Measurements from ENCODE around the gene TGM5. TPM values are rescaled to one million over a fixed set of nuclear protein-coding genes. Genes with fewer than 3 reads are reported as not detected.
A peak's percentile ranks its signal among the peaks of the same experiment; 100 is the strongest.

Gene TGM5
- total and polyA plus RNA-seq, 2 experiments from 2014 or later, result not detected

DNA sequence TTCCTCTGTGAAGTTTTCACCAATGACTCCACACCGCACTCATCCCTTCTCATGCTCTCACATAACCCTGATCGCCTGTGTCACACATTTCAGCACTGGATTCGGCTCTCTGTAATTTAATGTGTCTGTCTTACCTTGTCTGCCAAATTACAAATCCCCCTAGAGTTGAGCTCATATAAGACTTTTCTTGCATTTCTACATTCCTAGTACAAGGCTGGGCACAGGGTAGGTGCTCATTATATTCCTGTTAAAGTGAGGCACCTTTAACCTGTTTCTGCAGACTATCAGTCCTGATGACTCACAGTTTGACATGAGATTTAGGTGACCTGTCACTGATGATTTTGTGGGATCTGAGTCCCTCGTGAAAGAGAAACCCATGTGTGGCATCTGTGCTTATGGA is 22.6 kb downstream of the TGM5 start:
- H3K79me2 ChIP-seq (ENCODE audit: insufficient read depth), result no peaks in the 10 kb centered on the region
- no peaks in the 10 kb centered on the region for H4K20me1 ChIP-seq (ENCODE audit: insufficient read depth)
- H3F3A ChIP-seq (ENCODE audit: insufficient read depth), result peaks cover 3% of the 10 kb centered on the region; the same call in 1 of the 2 replicates
- 79 to 80% methylated on average over 4 of the region's 4 CpGs for WGBS, 2 experiments (ENCODE audit: low coverage in 1 of 2, low lambda C conversion rate in 2 of 2, missing lambda C conversion rate in 2 of 2)
- no peak overlapping the region for H3K9ac ChIP-seq
- H3K36me3 ChIP-seq (ENCODE audit: low read depth), result no peaks in the 10 kb centered on the region
- no peak for DNase-seq
- H3K9me3 ChIP-seq (ENCODE audit: low read depth), result no peaks in the 10 kb centered on the region
- no peak overlapping the region for H3K4me3 ChIP-seq
- H3K27me3 ChIP-seq (replicated peaks; ENCODE audit: insufficient read depth), result peaks cover 43% of the 10 kb centered on the region
- H2AFZ ChIP-seq, result no peak overlapping the region
- H3K27ac ChIP-seq, result no peak overlapping the region
- no peak overlapping the region for H3K4me2 ChIP-seq (ENCODE audit: unreplicated experiment)
- in situ Hi-C loops (cut with MboI), result no loop called here
- H3K9me2 ChIP-seq (ENCODE audit: insufficient read depth), result no peaks in the 10 kb centered on the region
- TF ChIP-seq EZH2phosphoT487 (IDR thresholded peaks at IDR 0.05; ENCODE audit: insufficient read depth, low read depth) (no peak), EZH2 (IDR thresholded peaks at IDR 0.05; ENCODE audit: insufficient read depth, poor library complexity, severe bottlenecking) (no peak)
- peaks cover 9% of the 10 kb centered on the region for H3K4me1 ChIP-seq (ENCODE audit: insufficient read depth)

DNA sequence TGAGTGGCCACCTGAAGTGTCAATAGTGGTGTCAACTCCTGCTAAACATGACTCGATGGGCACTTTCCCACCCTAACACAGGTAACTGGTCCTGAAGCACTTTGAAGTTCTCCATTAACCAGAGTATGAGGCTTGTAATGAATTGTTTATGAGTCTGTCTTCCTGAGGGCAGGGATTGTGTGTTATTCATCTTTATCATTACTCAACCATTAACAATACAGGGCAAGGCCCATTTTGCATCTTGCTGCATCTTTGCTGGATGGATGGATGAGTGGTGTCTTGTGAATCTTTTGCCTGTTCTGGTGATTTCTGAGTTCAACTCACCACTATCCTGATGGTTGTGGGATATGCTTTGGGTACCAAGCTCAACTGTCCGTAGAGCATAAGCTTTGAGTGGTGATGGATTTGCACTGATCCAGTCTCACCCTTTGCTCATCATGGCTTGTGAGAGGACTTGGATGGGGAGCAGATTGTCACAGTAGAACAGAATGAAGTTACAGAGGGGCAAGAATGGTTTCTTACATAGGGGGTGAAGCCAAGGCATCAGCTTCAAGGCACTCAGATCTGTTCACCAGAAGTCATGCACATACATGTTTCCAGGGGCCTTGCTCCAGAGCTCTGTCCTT is 23.6 kb downstream of the TGM5 start:
- H3K9ac ChIP-seq, result no peak overlapping the region
- H3K4me3 ChIP-seq, result no peak overlapping the region
- no peaks in the 10 kb centered on the region for H3K79me2 ChIP-seq (ENCODE audit: insufficient read depth)
- H3K4me1 ChIP-seq (ENCODE audit: insufficient read depth), result peaks cover 9% of the 10 kb centered on the region
- no peaks in the 10 kb centered on the region for H4K20me1 ChIP-seq (ENCODE audit: insufficient read depth)
- DNase-seq, result no peak
- TF ChIP-seq EZH2 (IDR thresholded peaks at IDR 0.05; ENCODE audit: insufficient read depth, poor library complexity, severe bottlenecking) (no peak), EZH2phosphoT487 (IDR thresholded peaks at IDR 0.05; ENCODE audit: insufficient read depth, low read depth) (no peak)
- no peaks in the 10 kb centered on the region for H3K36me3 ChIP-seq (ENCODE audit: low read depth)
- no peaks in the 10 kb centered on the region for H3K9me3 ChIP-seq (ENCODE audit: low read depth)
- H3F3A ChIP-seq (ENCODE audit: insufficient read depth), result peaks cover 3% of the 10 kb centered on the region; the same call in 1 of the 2 replicates
- WGBS, 2 experiments (ENCODE audit: low coverage in 1 of 2, low lambda C conversion rate in 2 of 2, missing lambda C conversion rate in 2 of 2), result 78 to 83% methylated on average over 2 of the region's 2 CpGs
- H3K27ac ChIP-seq, result no peak overlapping the region
- no peak overlapping the region for H2AFZ ChIP-seq
- peaks cover 44% of the 10 kb centered on the region for H3K27me3 ChIP-seq (replicated peaks; ENCODE audit: insufficient read depth)
- no peak overlapping the region for H3K4me2 ChIP-seq (ENCODE audit: unreplicated experiment)
- no peaks in the 10 kb centered on the region for H3K9me2 ChIP-seq (ENCODE audit: insufficient read depth)
- in situ Hi-C loops (cut with MboI), result no loop called here

DNA sequence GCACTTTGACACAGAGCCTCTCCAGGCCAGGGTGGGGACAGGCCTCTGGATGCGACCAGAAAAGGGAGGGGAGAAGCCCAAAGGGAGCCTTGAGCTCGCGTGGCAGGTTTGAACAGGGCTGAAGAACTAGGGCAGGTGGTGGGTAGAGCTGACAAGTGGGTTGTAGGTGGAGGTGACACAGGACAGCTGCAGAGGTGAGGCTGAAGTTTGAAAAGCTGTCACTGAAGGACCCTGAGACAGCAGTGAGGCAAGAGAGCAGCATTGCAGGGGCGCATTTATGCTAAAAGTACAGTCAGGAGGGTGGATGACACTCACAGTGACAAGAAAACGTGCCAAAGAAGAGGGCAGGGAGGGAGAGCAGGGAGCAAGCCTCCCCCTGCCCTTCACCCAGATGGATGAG is 24.1 kb downstream of the TGM5 start:
- H3K4me3 ChIP-seq, result no peak overlapping the region
- no peaks in the 10 kb centered on the region for H4K20me1 ChIP-seq (ENCODE audit: insufficient read depth)
- H2AFZ ChIP-seq, result no peak overlapping the region
- WGBS, 2 experiments (ENCODE audit: low coverage in 1 of 2, low lambda C conversion rate in 2 of 2, missing lambda C conversion rate in 2 of 2), result 20 to 31% methylated on average over 5 of the region's 5 CpGs
- no peaks in the 10 kb centered on the region for H3K9me2 ChIP-seq (ENCODE audit: insufficient read depth)
- in situ Hi-C loops (cut with MboI), result no loop called here
- H3K27me3 ChIP-seq (replicated peaks; ENCODE audit: insufficient read depth), result peaks cover 49% of the 10 kb centered on the region
- H3K36me3 ChIP-seq (ENCODE audit: low read depth), result no peaks in the 10 kb centered on the region
- no peak for DNase-seq
- no peak for TF ChIP-seq EZH2phosphoT487 (IDR thresholded peaks at IDR 0.05; ENCODE audit: insufficient read depth, low read depth)
- TF ChIP-seq EZH2 (IDR thresholded peaks at IDR 0.05; ENCODE audit: insufficient read depth, poor library complexity, severe bottlenecking), result no peak
- H3K27ac ChIP-seq, result no peak overlapping the region
- H3K4me1 ChIP-seq (ENCODE audit: insufficient read depth), result peaks cover 9% of the 10 kb centered on the region
- no peak overlapping the region for H3K9ac ChIP-seq
- peaks cover 3% of the 10 kb centered on the region; the same call in 1 of the 2 replicates for H3F3A ChIP-seq (ENCODE audit: insufficient read depth)
- H3K79me2 ChIP-seq (ENCODE audit: insufficient read depth), result no peaks in the 10 kb centered on the region
- no peaks in the 10 kb centered on the region for H3K9me3 ChIP-seq (ENCODE audit: low read depth)
- no peak overlapping the region for H3K4me2 ChIP-seq (ENCODE audit: unreplicated experiment)

DNA sequence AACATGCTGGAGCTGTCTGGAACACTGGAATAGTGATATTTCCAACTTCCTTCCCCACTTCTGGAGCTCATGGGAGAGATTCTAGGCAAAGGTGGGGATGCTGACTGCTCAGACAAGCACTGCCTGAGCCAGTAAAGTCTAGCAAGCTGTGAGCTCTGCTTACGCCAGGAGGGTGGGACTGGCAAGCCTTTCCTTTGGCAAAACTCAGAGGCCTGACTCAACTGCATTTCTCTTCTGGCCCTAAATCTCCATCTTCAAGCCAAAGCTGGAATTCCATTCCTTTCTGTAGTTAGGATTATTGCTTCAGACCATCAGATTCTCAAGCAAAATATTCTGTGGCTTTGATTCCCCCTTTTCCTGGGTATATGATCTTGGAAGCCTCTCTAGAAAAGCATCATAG is 25.6 kb downstream of the TGM5 start:
- no peak for TF ChIP-seq EZH2 (IDR thresholded peaks at IDR 0.05; ENCODE audit: insufficient read depth, poor library complexity, severe bottlenecking)
- no peak for TF ChIP-seq EZH2phosphoT487 (IDR thresholded peaks at IDR 0.05; ENCODE audit: insufficient read depth, low read depth)
- H3K36me3 ChIP-seq (ENCODE audit: low read depth), result no peaks in the 10 kb centered on the region
- H3K4me3 ChIP-seq, result no peak overlapping the region
- H3K4me2 ChIP-seq (ENCODE audit: unreplicated experiment), result peak overlapping the region; percentile 4
- H3K4me1 ChIP-seq (ENCODE audit: insufficient read depth), result peaks cover 9% of the 10 kb centered on the region
- H3K27me3 ChIP-seq (replicated peaks; ENCODE audit: insufficient read depth), result peaks cover 57% of the 10 kb centered on the region
- H3K27ac ChIP-seq, result peak overlapping the region; percentile 44
- H3K79me2 ChIP-seq (ENCODE audit: insufficient read depth), result no peaks in the 10 kb centered on the region
- H3K9me3 ChIP-seq (ENCODE audit: low read depth), result no peaks in the 10 kb centered on the region
- H3F3A ChIP-seq (ENCODE audit: insufficient read depth), result peaks cover 3% of the 10 kb centered on the region; the same call in 1 of the 2 replicates
- 7 to 17% methylated on average over 1 of the region's 1 CpG for WGBS, 2 experiments (ENCODE audit: low coverage in 1 of 2, low lambda C conversion rate in 2 of 2, missing lambda C conversion rate in 2 of 2)
- no peaks in the 10 kb centered on the region for H4K20me1 ChIP-seq (ENCODE audit: insufficient read depth)
- in situ Hi-C loops (cut with MboI), result no loop called here
- DNase-seq, result peak; percentile 89
- H3K9me2 ChIP-seq (ENCODE audit: insufficient read depth), result no peaks in the 10 kb centered on the region
- H3K9ac ChIP-seq, result no peak overlapping the region
- no peak overlapping the region for H2AFZ ChIP-seq
